ENCODE results near the gene CPN1.

The CPN1 gene

GRCh38 chr10:99995269-99995668 is 86.4 kb downstream of the CPN1 start:
- no peak for DNase-seq

- DNase-seq: no peak
These were observed 86.9 kb downstream of the CPN1 start for GRCh38 chr10:99994801-99995200.

GRCh38 chr10:99993701-99994689 is 87.7 kb downstream of the CPN1 start:
- DNase-seq: peak; percentile 71

Measured in activated CD8-positive, alpha-beta memory T cell treated with anti-CD3 and anti-CD28 coated beads, Interleukin-2, amount 50 U/mL, for 4 hours (primary cell).